Measurements from ENCODE around the gene MEGF8.

Gene MEGF8

GRCh38 chr19:42348211-42348610 is 22.8 kb downstream of the MEGF8 start:
- H3K27ac ChIP-seq: no peak overlapping the region
- H3K9me3 ChIP-seq: no peaks in the 10 kb centered on the region
- H3K27me3 ChIP-seq: no peaks in the 10 kb centered on the region
- no peaks in the 10 kb centered on the region for H3K4me1 ChIP-seq
- no peak for TF ChIP-seq CTCF (IDR thresholded peaks at IDR 0.05)
- peaks cover 13 to 70% (median 55%) of the 10 kb centered on the region in 3 donors for H3K36me3 ChIP-seq
- no peak for DNase-seq
- no peak overlapping the region for H3K4me3 ChIP-seq
- intact Hi-C loops (cut with DNase I; ENCODE audit: low total_unique reads): no loop called here

GRCh38 chr19:42349378-42350107 is 24.1 kb downstream of the MEGF8 start:
- DNase-seq: no peak
- TF ChIP-seq CTCF (IDR thresholded peaks at IDR 0.05): no peak
- no peaks in the 10 kb centered on the region for H3K4me1 ChIP-seq

GRCh38 chr19:42350417-42350816 is 25.0 kb downstream of the MEGF8 start:
- Histone ChIP-seq H3K36me3 (peaks cover 11 to 70% (median 53%) of the 10 kb centered on the region in 3 donors), H3K4me1 (no peaks in the 10 kb centered on the region), H3K9me3 (no peaks in the 10 kb centered on the region), H3K27me3 (no peaks in the 10 kb centered on the region), H3K4me3 (no peak overlapping the region), H3K27ac (no peak overlapping the region)
- intact Hi-C loops (cut with DNase I; ENCODE audit: low total_unique reads): no loop called here
- DNase-seq: no peak
- TF ChIP-seq CTCF (IDR thresholded peaks at IDR 0.05): no peak

More at GRCh38 chr19:42349378-42350107, 24.1 kb downstream of the MEGF8 start:
- Histone ChIP-seq H3K27me3 (no peaks in the 10 kb centered on the region), H3K36me3 (peaks cover 15 to 70% (median 57%) of the 10 kb centered on the region in 3 donors), H3K4me3 (no peak overlapping the region), H3K9me3 (no peaks in the 10 kb centered on the region), H3K27ac (no peak overlapping the region)
- intact Hi-C loops (cut with DNase I; ENCODE audit: low total_unique reads): no loop called here

- intact Hi-C loops (cut with DNase I; ENCODE audit: low total_unique reads): no loop called here
- Histone ChIP-seq H3K27me3 (no peaks in the 10 kb centered on the region), H3K4me1 (no peaks in the 10 kb centered on the region), H3K27ac (no peak overlapping the region), H3K36me3 (peaks cover 17 to 70% (median 61%) of the 10 kb centered on the region in 3 donors), H3K9me3 (no peaks in the 10 kb centered on the region), H3K4me3 (no peak overlapping the region)
- DNase-seq: no peak
- TF ChIP-seq CTCF (IDR thresholded peaks at IDR 0.05): no peak
Observed at GRCh38 chr19:42351079-42351735, 25.8 kb downstream of the MEGF8 start.

GRCh38 chr19:42352301-42353259 is 27.1 kb downstream of the MEGF8 start:
- H3K36me3 ChIP-seq: peaks cover 29 to 79% (median 74%) of the 10 kb centered on the region in 3 donors
- DNase-seq: no peak

More at GRCh38 chr19:42352301-42353259, 27.1 kb downstream of the MEGF8 start:
- Histone ChIP-seq H3K4me1 (no peaks in the 10 kb centered on the region), H3K27me3 (no peaks in the 10 kb centered on the region), H3K4me3 (no peak overlapping the region), H3K9me3 (no peaks in the 10 kb centered on the region), H3K27ac (no peak overlapping the region)
- intact Hi-C loops (cut with DNase I; ENCODE audit: low total_unique reads): no loop called here
- TF ChIP-seq CTCF (IDR thresholded peaks at IDR 0.05): no peak
